WERI-Rb-1 (cell line): ENCODE measurements around the gene LRRTM4.

ENCODE experiments used
- DNase-seq: peaks from one replicate; pipeline ENCODE4 v3.0.0-alpha.2; 2020
- H3K27ac ChIP-seq: fragments of 250-450 bp; sonication (Bioruptor Pico); 2 replicates; pipeline ENCODE4 v1.5.1; 2020; ENCODE audit warnings: mild to moderate bottlenecking, moderate library complexity
- H3K27me3 ChIP-seq: fragments of 250-450 bp; sonication (Bioruptor Pico); 2 replicates; pipeline ENCODE4 v1.5.1; 2021; ENCODE audit warnings: mild to moderate bottlenecking, low read depth, moderate library complexity; ENCODE audit not compliant: insufficient read depth, severe bottlenecking
- H3K36me3 ChIP-seq: fragments of 250-450 bp; sonication (Bioruptor Pico); 2 replicates; pipeline ENCODE4 v1.5.1; 2020; ENCODE audit warnings: mild to moderate bottlenecking, moderate library complexity
- H3K4me3 ChIP-seq: 2 replicates; pipeline ENCODE4 v1.5.1; 2011; ENCODE audit warnings: low read depth, mild to moderate bottlenecking, control low read depth, low read length
- H3K9me3 ChIP-seq: fragments of 250-450 bp; sonication (Bioruptor Pico); 2 replicates; pipeline ENCODE4 v1.5.1; 2021; ENCODE audit warnings: mild to moderate bottlenecking, moderate library complexity; ENCODE audit not compliant: severe bottlenecking
- CTCF ChIP-seq: IDR thresholded peaks from 2 replicates; pipeline ENCODE4 v1.5.1; 2011; ENCODE audit warnings: low read depth, mild to moderate bottlenecking, control low read depth, inconsistent platforms, low read length

LRRTM4 gene

GRCh38 chr2:77161009-77161408, 361.2 kb downstream of the LRRTM4 start:
- H3K27me3 ChIP-seq: no peaks in the 10 kb centered on the region
- no peak for DNase-seq

GRCh38 chr2:77156599-77156998, 365.6 kb downstream of the LRRTM4 start:
- no peak overlapping the region for H3K4me3 ChIP-seq
- H3K36me3 ChIP-seq: no peaks in the 10 kb centered on the region
- no peak for DNase-seq
- H3K9me3 ChIP-seq: no peaks in the 10 kb centered on the region
- no peak for TF ChIP-seq CTCF
- no peak overlapping the region for H3K27ac ChIP-seq
- no peaks in the 10 kb centered on the region for H3K27me3 ChIP-seq

More at GRCh38 chr2:77161009-77161408, 361.2 kb downstream of the LRRTM4 start:
- no peak overlapping the region for H3K27ac ChIP-seq
- H3K4me3 ChIP-seq: no peak overlapping the region
- no peaks in the 10 kb centered on the region for H3K36me3 ChIP-seq
- H3K9me3 ChIP-seq: peaks cover 8% of the 10 kb centered on the region
- no peak for TF ChIP-seq CTCF

GRCh38 chr2:77155511-77155910, 366.7 kb downstream of the LRRTM4 start:
- DNase-seq: no peak
- TF ChIP-seq CTCF: no peak
- H3K4me3 ChIP-seq: no peak overlapping the region

GRCh38 chr2:77149565-77149964, 372.6 kb downstream of the LRRTM4 start:
- Histone ChIP-seq H3K27ac (no peak overlapping the region), H3K4me3 (no peak overlapping the region), H3K27me3 (no peaks in the 10 kb centered on the region), H3K36me3 (no peaks in the 10 kb centered on the region), H3K9me3 (no peaks in the 10 kb centered on the region)
- no peak for DNase-seq
- no peak for TF ChIP-seq CTCF

More at GRCh38 chr2:77155511-77155910, 366.7 kb downstream of the LRRTM4 start:
- H3K27me3 ChIP-seq: no peaks in the 10 kb centered on the region
- no peak overlapping the region for H3K27ac ChIP-seq
- no peaks in the 10 kb centered on the region for H3K36me3 ChIP-seq
- no peaks in the 10 kb centered on the region for H3K9me3 ChIP-seq

- Histone ChIP-seq H3K27me3 (no peaks in the 10 kb centered on the region), H3K4me3 (no peak overlapping the region), H3K27ac (no peak overlapping the region), H3K36me3 (no peaks in the 10 kb centered on the region), H3K9me3 (no peaks in the 10 kb centered on the region)
- peak; percentile 9 for DNase-seq
- no peak for TF ChIP-seq CTCF
These were observed 375.0 kb downstream of the LRRTM4 start for GRCh38 chr2:77147153-77147552.

- Histone ChIP-seq H3K27me3 (no peaks in the 10 kb centered on the region), H3K27ac (no peak overlapping the region), H3K9me3 (no peaks in the 10 kb centered on the region), H3K4me3 (no peak overlapping the region), H3K36me3 (no peaks in the 10 kb centered on the region)
- DNase-seq: no peak
- TF ChIP-seq CTCF: no peak
These were observed 377.4 kb downstream of the LRRTM4 start for GRCh38 chr2:77144772-77145171.
